ENCODE measurements around the gene HMG20B.
A peak's percentile ranks its signal among the peaks of the same experiment; 100 is the strongest.

Gene HMG20B

DNA sequence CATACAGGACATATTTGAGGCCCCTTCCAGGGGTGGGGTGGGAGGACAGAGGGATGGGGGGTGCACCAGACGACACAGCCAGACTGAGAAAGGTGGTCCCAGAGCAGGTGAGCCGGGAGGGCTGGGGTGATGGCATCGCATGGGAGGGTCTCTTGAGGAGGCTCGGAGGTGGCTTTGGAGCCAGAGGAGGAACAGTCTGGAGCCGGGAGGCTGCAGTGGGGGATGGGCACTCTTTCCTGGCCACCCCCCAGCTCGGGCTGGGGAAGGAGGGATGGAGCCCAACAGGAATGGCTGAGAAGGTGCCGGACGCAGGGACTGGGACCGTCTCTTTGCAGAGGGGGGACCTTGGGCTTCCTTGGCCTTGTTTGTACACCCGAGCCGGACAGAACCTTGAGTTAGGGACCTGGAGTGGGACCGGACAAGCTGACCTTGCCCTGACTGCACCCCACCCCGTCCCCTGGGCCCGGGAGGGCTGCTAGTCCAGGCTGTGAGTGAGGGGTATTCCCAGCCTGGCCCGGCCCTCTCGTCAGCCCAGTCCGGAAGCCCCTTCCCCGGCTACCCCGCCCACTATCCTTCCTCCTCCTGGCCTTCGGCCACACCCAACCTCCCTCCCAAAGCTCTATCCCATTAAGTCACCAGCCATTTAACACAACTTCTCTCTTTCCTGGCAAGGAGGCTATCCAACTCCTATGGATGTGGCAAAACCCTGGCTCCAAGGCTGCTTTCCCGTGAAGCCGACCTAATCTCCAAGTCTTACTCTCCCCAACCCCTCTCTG, 34.7 kb downstream of the HMG20B start:
- DNase-seq (ENCODE audit: low read depth): no peak

DNA sequence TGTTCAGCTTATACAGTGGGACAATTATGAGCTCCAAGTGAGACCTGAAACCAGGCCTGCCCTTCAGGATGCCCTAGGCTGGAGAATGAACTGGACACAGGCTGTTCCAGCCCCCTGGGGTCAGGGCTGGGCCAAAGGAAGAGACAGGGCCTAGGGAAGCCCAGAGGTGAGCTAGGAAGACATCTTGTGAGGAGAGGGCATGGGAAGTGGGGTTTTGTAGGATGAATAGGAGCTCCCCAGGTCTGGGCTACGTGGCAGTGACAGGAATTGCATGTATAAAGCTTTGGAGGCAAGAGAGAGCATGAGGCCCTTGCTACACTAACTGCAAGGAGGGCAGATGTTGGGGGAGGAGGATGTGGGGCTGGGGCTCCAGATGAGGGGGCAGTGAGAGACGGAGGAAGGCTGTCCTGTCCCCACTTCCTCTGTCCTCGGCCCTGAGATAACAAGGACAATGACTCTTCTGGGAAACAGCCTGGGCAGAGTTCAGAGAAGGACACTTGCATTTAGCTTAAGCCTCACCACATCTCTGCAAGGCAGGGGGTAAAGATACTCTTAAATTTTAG, 35.4 kb downstream of the HMG20B start:
- DNase-seq (ENCODE audit: low read depth): no peak

DNA sequence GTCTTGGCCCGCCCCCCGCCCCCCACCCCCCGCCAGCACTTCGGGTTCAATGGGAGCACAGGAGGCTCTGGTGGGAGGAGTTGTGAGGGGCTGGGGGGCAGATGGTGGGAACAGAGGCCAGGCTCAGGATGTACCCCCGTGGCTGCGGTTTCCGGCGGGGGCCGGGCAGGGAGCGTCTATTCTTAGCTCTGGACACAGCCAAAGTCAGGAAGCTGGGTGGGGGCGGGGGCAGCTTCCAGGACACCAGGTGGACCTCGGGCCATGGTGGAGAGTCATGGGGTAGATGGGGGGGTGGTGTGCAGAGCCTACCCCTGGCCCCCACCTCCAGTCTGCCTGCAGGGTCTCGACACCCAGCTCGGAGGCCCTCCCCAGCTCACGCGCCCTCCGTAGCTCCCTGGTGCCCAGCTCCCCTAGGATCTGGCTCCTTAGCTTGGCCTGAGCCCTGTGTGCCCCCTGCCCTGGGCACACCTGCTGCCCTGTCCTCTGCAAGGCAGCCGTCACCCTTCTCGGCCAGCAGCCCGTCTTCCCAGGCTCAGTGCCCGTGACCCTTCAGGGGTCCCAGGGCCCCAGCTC, 36.1 kb downstream of the HMG20B start:
- DNase-seq (ENCODE audit: low read depth): no peak

DNA sequence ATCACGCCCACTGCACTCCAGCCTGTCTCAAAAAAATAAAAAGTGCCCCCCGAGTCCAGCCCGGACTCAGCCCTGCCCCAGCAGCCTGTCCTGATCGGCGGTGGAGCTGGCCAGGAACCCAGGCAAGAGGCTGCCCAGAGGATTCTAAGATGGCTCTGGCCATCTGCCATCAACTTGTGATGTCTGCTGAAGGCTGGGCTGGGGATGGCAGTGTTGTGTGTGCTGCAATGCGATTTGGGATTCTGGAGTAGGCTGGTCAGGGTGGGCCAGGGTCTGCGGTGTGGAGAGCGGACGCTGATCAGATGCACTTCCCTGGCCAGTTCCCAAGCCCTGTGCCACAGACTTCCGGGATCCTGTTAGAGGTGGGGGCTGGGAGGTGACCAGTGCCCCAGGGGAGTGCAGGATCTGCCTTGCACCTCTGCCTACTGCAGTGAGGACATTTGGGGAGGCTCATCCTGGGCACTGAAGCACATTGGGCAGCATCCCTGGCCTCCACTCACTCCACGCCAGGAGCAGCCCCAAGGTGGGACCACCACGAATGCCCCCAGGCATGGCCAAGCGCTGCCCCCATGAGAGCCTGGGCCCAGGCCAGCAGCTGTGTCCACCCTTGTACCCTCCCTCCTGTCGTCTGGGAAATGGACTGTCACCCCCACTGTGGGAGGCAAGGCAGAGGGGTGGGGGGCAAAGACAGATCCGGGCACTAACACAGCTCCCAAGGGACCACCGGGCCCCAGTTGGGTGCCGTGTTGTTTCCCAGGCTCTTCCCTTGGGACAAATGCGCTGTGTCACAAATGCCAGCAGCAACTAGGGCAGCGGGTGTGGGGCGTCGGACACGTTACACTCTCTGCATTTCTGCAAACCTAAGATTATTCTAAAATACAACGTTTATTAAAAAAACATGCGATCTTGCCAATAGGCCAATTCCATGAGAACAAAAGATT, 37.3 kb downstream of the HMG20B start:
- no peak for DNase-seq (ENCODE audit: low read depth)

DNA sequence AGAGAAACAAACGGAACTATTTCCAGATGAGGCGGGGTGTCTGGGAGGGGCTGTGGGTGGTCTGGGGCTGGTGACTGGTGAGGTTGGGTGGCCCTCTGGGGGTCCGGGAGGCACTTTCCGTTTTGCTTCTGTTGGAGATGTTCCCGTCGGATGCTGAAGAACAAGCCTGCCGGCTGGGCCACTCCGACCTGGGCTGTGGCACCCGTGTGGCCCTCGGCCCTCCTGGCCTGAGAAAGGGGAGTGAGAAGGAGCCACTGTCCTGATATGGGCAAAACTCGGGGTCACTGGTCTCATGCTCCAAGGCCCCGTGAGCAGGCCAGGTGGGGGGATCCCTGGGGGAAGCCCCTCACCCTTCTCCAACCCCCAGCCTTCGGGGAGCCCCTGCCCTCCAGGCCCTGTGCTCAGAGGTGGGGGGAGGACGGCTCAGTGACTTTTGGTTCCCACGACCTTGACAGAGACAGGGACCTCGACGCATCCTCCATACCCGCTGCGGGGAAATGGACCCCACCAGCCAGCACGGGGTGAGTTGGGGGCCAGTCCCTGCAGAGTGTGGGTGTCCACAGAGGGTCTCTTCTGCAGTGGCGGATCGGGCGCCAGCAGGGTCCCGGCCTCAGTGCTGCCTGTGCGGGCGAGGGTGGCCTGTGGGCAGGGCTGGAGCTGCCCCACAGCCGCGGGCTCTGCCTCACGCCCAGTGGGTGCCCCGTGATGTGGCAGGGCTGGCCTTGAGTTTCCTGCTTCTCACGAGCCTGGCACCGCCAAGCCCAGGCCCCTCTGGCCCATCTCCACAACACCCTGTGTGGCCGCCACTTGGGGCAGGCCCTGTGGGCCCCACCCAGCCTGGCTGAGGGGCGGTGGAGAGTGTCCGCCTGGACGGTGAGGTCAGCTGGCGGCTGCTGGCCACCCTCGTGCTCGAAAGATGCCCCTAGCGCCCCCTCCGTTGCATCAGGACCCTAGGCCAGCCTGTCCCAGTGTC, 38.3 kb downstream of the HMG20B start:
- DNase-seq (ENCODE audit: low read depth): no peak

DNA sequence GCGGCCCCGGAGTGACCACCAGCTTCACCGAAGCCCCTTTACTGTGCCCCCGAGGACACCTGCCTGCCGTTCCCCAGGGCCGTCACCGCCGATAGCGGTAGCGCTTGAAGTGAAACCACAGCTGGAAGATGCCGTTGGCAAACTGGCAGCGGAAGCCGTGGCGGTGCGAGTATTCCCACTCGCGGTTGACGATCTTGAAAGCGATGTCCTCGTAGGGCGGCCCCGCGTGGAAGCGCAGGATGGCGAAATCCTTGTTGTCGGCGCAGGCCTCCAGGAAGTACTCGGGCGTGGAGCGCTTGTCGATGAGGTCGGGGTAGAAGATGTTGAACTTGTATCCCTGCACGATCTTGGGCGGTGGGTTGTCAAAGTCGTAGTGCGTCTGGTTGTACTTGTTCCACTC, 39.1 kb downstream of the HMG20B start:
- DNase-seq (ENCODE audit: low read depth): no peak

DNA sequence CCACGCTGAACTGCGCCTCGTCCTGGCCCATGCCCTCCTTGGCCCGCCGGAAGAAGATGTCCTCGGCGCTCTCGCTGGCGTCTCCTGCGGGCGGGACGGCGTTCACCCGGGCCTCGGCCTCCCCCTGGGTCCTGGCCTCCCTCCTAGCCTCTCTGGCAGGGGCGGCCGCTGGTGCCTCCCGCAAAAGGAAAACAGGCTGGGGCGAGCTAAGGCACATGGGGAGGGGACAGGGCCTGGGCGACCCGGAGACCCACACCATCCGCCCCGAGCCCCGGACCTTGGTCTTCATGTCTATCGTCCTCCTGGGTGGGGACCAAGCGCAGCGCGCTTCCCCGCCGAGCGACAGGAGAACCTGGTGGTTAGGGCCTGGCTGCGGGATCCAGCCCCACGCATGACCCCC, 39.6 kb downstream of the HMG20B start:
- no peak for DNase-seq (ENCODE audit: low read depth)

DNA sequence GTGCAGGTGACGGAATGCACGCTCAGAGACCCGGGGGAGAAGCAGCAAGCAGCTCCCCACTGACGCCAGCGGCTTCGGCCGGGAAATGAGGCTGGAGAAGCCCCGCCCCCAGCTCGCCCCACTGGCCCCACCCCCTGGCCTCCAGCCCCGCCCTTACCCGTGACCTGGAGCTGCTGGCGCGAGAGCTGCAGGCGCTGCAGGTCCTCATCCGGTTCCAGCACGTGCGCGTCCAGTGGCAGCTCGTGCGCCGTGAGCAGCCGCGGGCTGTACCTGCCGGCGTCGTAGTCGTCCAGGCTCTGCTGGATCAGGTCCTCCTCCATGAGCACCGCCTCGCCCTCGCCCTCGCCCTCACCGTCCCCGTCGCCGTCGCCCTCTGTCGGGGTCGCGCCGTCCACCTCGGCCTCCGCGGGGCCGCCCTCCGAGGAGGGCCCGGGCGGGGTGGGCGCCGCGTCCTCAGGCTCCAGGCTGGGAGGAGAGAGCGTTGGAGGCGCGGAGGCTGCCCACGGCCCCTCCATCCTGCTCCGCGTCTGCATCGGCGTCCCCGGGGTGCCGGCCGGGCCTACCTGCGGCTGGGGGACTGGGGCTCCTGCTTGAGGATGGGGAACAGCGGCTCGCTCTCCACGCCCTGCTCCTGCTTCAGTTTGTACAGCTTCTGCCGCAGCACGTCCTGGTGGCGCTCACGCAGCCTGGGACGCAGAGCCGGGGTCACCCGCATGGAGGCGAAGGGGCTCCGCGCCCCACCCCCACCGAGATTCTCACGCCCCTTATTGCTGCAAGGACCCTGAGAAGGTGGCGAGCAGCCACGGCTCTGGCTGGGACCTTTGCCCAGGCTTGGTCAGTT, 40.4 kb downstream of the HMG20B start:
- DNase-seq (ENCODE audit: low read depth): no peak

DNA sequence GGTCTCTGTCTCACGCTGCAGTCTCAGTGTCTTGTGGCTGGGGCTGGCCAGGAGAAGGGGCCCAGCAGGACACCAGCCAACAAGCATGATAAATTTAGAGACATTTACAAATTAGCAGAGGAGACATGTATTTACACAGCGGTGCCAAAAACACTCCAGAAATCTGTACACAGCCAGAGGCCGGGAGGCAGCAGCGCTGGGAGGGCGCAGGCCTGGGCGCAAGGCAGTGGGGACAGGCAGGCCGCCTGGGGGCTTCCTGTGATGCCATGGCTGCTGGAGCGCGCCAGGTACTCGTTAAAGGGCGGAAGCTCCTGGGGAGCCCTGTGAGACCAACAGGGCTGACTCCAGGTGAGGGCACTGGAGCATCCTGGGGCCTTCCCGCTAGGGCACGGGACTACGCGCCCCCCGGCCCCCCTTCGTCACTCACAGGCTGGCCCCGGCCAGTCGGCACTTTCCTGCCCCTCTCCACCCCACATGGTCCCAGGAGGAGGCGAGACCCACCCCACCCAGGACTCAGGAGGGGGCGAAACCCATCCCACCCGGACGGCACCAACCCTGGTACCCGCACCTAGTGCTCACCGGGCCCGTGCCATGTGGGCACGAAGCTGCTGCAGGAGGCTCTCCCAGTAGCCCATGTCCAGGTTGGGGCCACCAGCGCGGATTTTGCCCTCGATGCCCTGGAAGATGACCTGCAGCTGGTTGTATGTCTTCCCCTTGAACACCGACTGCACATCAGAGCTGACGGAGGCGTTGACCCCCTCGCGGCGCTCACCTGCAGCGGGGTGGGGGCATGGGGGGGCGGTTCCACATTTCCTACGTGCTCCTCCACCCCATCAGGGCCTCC, 41.3 kb downstream of the HMG20B start:
- no peak for DNase-seq (ENCODE audit: low read depth)

DNA sequence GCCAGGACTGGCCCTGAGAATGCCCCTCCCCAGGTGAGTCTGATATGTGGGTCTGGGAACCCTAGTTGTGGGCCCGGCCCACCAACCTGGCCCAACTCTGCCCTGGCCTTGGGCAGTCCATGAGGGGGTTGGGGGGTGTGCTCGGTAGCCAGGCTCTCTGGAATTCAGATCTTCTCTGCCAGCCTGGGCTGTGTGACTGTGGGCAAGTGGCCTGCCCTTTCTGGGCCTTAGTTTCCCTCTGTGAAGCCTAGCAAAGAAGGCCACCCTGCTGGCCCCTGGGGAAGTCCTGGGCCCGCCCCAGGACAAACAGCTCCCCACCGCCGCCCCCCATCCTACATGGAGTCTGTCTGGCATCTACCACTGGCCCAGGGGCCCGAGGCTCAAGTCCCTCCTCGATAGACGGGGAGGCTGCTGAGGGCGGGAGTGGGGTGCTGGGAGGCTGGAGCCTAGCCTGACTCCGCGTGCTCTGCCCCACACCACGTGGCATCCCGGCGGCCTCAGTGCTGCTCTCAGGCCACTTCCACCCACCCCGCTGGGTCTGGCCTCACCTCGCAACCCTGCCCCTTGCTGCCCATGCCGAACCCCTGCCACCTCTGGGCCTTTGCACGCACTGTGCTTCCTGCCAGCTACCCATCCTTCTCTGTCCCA, 42.2 kb downstream of the HMG20B start:
- DNase-seq (ENCODE audit: low read depth): no peak

DNA sequence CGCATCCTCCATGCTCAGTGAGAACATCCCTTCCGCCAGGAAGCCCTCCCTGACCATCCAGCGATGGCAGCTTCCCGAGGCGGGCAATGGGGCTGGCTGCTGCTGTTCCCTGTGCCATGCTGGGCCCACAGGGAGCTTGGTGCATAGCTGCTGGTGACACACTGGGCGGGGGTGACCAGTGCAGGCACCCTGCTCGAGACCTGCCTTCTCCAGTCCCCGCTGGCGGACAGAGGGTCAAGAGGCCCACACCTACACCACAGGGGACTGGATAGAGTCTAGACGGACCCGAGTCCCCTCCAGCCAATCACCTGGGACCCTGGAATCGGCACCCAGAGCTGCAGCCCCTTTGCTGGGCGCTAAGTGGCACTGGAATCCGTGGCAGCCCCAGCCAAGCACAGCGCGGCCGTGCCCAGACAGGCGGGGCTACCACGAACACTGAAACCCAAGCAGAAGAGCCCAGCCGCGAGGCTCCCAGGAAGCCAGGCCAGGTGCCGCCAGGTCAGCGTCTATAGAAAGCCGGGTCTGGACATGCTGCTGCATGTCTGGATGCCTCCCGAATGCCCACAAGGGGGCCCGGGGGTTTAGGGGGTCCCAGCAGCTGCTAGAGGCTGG, 42.9 kb downstream of the HMG20B start:
- DNase-seq (ENCODE audit: low read depth): no peak

DNA sequence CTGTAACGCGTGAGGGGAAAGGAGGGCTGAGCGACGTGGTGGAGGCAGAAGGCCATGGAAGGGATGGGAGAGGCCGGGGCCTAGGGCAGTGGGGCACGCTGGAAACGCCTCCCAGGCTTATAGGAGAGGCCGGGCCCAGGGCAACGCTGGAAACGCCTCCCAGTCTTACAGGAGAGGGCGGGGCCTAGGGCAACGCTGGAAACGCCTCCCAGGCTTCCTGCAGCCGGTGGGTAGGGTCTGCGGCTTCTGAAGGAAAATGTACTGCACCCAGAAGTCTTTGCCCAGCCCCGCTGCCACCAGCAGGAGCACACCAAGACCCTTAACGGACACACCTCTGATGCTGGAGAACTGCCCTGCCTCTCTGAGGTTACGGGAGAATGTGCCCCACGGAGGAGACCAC, 44.7 kb downstream of the HMG20B start:
- no peak for DNase-seq (ENCODE audit: low read depth)

DNA sequence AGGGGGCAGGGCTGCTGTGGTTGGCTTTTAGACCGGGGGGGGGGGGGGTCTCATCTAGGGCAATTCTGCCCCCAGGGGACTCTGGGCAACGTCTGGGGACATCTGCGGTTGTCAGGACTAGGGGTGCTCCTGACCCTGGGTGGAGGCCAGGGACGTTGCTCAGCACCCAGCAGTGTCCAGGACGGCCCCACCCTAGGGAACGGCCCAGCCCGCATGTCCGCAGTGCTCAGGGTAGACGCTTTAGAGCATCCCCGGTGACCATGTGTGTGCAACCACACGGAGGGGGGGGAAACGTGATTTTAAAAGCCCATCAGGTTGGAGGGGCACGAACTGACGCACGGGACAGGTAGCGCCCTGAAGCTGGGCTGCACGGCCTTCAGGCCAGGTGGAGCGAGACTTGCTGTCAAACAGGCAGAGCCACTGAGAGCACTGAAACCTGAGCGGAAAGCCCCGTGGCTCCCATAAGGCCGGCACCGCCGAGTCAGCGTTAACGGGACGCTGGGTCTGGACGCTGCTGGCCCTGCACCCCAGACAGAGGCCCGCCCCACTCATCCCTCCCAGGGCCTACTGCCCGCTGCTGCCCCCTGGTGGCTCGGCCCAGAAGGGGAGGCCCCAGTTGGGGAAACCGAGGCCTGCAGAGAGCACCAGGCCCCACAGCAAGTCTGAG, 45.5 kb downstream of the HMG20B start:
- DNase-seq (ENCODE audit: low read depth): peak; percentile 45

DNA sequence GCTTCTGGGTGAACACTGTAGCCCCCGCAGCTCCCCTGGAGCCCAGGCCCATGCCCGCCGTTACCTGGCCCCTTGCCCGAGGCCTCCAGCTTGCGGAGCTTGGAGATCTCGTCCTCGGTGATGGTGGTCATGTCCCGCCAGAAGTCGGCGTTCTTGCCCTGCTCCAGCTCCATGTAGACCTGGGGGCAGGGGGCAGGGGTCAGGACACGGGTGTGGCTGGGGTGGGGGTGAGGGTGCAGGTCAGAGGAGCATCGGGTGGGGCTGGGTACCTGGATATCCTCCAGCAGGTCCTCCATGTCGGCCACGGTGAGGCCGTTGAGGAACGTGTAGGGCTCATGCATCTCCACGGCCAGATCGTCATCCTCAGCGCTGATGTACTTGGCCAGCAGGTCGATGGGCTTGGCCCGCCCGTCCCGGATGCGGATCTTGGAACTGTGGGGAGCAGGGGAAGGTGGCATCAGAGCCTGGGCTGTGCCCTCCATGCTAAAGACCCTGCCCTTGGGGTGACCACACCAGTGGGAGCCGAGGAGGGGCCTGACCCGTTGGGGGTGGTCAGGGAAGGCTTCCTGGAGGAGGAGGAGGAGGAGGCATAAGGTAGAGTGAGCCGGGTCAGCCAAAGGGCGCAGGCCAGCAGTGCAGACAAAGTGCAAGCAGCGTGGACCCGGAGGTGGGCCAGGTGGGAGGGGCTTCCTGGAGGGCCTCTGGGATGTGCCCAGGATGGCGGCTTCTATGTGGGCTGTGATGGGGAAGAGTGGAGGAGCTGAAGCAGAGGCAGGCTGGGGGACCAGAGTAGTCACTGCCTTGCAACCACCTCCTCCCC, 46.3 kb downstream of the HMG20B start:
- DNase-seq (ENCODE audit: low read depth): no peak

DNA sequence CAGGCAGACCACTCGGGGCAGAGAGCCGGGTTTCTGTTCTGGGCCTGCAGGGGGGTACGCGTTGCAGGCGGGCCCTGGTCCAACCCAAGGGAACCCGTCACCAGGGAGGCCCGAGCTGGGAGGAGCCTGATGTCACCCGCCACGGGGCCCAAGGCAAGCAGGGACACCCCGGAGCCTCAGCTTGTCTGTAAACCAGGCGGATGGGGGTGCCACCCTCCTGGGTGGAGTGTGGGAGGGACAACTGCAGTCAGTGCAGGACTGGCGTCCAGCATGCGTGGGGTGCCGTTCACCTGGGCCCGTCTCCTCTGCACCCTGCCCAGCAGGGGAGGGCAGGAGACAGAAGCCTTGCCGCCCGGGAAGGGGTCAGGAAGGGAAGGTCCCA, 46.9 kb downstream of the HMG20B start:
- DNase-seq (ENCODE audit: low read depth): no peak

DNA sequence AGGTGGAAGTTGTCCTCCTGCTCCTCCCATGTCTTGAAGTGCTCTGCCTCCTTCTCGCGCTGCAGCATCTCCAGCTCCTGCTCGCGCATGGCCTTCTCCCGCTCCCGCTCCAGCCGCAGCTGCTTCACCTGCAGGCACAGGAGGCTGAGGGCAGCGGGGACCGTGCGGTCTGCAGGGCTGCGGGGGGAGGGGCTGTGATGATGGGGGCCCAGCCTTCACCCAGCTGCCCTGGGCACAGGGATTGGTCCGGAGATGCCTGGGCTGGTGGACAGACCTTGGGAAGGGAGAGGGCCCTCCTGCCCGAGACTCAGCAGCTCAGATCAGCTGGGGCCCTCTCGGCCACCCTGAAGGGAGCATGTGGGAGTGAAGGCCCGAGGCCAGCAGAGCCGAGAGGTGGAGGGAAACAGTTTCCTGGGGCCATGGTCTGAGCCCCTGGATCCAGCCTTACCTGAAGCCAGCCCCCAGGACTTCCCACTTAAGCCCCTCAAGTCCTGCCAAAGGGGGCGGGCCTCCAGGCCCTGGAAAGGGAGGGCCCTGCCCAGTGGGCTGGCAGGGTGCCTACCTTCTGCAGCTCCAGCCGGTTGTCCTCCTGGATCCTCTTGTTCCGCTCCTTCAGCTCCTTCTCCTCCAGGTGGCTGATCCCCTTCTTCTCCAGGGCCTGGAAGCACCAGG, 47.5 kb downstream of the HMG20B start:
- no peak for DNase-seq (ENCODE audit: low read depth)
